SK-N-SH (cell line): ENCODE measurements around the gene WDR90.

Source experiments
- CHD2 ChIP-seq: fragments of 150-350 bp; IDR thresholded peaks from 2 replicates; pipeline ENCODE4 v1.6.1; 2018; ENCODE audit warnings: low read length; ENCODE audit not compliant: partially characterized antibody
- CTCF ChIP-seq: fragments of 200-600 bp; sonication (generic); IDR thresholded peaks from 2 replicates; pipeline ENCODE4 v1.6.1; 2017; ENCODE audit warnings: antibody characterized with exemption, mild to moderate bottlenecking, moderate library complexity
- MAX ChIP-seq: IDR thresholded peaks from 2 replicates; pipeline ENCODE4 v1.4.0; 2012; ENCODE audit warnings: low read depth
- SIN3A ChIP-seq: IDR thresholded peaks from 2 replicates; pipeline ENCODE4 v1.6.1; 2012; ENCODE audit warnings: low read depth, mild to moderate bottlenecking, low read length, moderate library complexity, borderline replicate concordance

- TF ChIP-seq CTCF: no peak
- TF ChIP-seq MAX: no peak
- no peak for TF ChIP-seq CHD2
- TF ChIP-seq SIN3A: no peak
These were observed 21.6 kb downstream of the WDR90 start for GRCh38 chr16:670485-671352.
